DOHH2 (cell line): ENCODE measurements around the gene FASN.

Experiments used
- H3F3A ChIP-seq: fragments of 200-600 bp; sonication (generic), shearing (Covaris generic); 2 replicates; pipeline ENCODE4 v1.6.0; 2016; ENCODE audit warnings: antibody characterized with exemption, mild to moderate bottlenecking; ENCODE audit not compliant: control insufficient read depth, insufficient read depth
- H3K27ac ChIP-seq: fragments of 200-600 bp; sonication (generic); 2 replicates; pipeline ENCODE4 v1.5.1; 2014; ENCODE audit warnings: low read depth, mild to moderate bottlenecking, low read length, moderate library complexity
- H3K27me3 ChIP-seq: fragments of 200-600 bp; sonication (generic); 2 replicates; pipeline ENCODE4 v1.6.1; 2014; ENCODE audit warnings: mild to moderate bottlenecking, low read length, mixed read lengths; ENCODE audit not compliant: control insufficient read depth
- H3K36me3 ChIP-seq: fragments of 200-600 bp; sonication (generic); 2 replicates; pipeline ENCODE4 v1.6.1; 2014; ENCODE audit warnings: mild to moderate bottlenecking, low read length, moderate library complexity, mixed read lengths; ENCODE audit not compliant: control insufficient read depth
- H3K4me1 ChIP-seq: fragments of 200-600 bp; sonication (generic); 2 replicates; pipeline ENCODE4 v1.6.1; 2014; ENCODE audit warnings: mild to moderate bottlenecking, low read length, mixed read lengths; ENCODE audit not compliant: control insufficient read depth
- H3K4me2 ChIP-seq: fragments of 200-600 bp; sonication (generic); 2 replicates; pipeline ENCODE4 v1.6.0; 2014; ENCODE audit warnings: mild to moderate bottlenecking, low read length, moderate library complexity
- H3K4me3 ChIP-seq: fragments of 200-600 bp; sonication (generic); 2 replicates; pipeline ENCODE4 v1.5.1; 2014; ENCODE audit warnings: mild to moderate bottlenecking, low read length, mixed read lengths
- H3K79me2 ChIP-seq: fragments of 200-600 bp; sonication (generic); 2 replicates; pipeline ENCODE4 v1.6.1; 2014; ENCODE audit warnings: mild to moderate bottlenecking, low read length, mixed read lengths; ENCODE audit not compliant: control insufficient read depth
- H3K9me2 ChIP-seq: fragments of 200-600 bp; sonication (generic); replicated peaks from 2 replicates; pipeline ENCODE4 v1.6.1; 2014; ENCODE audit warnings: mild to moderate bottlenecking, low read length, mixed read lengths; ENCODE audit not compliant: control insufficient read depth
- H3K9me3 ChIP-seq: fragments of 200-600 bp; sonication (generic); 2 replicates; pipeline ENCODE4 v1.6.1; 2014; ENCODE audit warnings: antibody characterized with exemption, low read length, mixed read lengths; ENCODE audit not compliant: control insufficient read depth, insufficient read depth
- H4K20me1 ChIP-seq: fragments of 200-600 bp; sonication (generic); 2 replicates; pipeline ENCODE4 v1.6.0; 2014; ENCODE audit warnings: low read depth, mild to moderate bottlenecking, antibody characterized with exemption, low read length, moderate library complexity; ENCODE audit not compliant: control insufficient read depth, insufficient read depth
- CTCF ChIP-seq: fragments of 200-600 bp; sonication (generic); IDR thresholded peaks from one replicate; pipeline ENCODE4 v1.5.1; 2014; ENCODE audit warnings: antibody characterized with exemption, mild to moderate bottlenecking, low read depth, low read length; ENCODE audit not compliant: poor library complexity, severe bottlenecking
- EZH2phosphoT487 ChIP-seq: fragments of 200-600 bp; sonication (generic); IDR thresholded peaks from 2 replicates; pipeline ENCODE4 v1.6.1; 2017; ENCODE audit warnings: borderline replicate concordance, mild to moderate bottlenecking, antibody characterized with exemption, low read length, moderate library complexity, mixed read lengths

FASN gene

GRCh38 chr17:82080048-82080788 lies 17.8 kb downstream of the FASN start:
- H3K9me3 ChIP-seq: no peaks in the 10 kb centered on the region
- no peak overlapping the region for H3K27ac ChIP-seq
- H3K4me2 ChIP-seq: no peak overlapping the region
- H3K9me2 ChIP-seq: no peaks in the 10 kb centered on the region
- peaks cover 10% of the 10 kb centered on the region for H3F3A ChIP-seq
- no peaks in the 10 kb centered on the region for H3K79me2 ChIP-seq
- H4K20me1 ChIP-seq: peaks cover 3% of the 10 kb centered on the region; the same call in 1 of the 2 replicates
- H3K4me3 ChIP-seq: no peak overlapping the region
- H3K36me3 ChIP-seq: peaks cover 71% of the 10 kb centered on the region
- H3K4me1 ChIP-seq: peaks cover 15% of the 10 kb centered on the region
- no peaks in the 10 kb centered on the region for H3K27me3 ChIP-seq
- TF ChIP-seq EZH2phosphoT487 (no peak), CTCF (no peak)

- Histone ChIP-seq H3K4me2 (no peak overlapping the region), H3K4me3 (no peak overlapping the region), H4K20me1 (peaks cover 3% of the 10 kb centered on the region; the same call in 1 of the 2 replicates), H3K27me3 (peaks cover 3% of the 10 kb centered on the region; the same call in 1 of the 2 replicates), H3K27ac (no peak overlapping the region), H3K9me2 (no peaks in the 10 kb centered on the region), H3K36me3 (peaks cover 60% of the 10 kb centered on the region), H3K79me2 (no peaks in the 10 kb centered on the region), H3K4me1 (peaks cover 17% of the 10 kb centered on the region), H3K9me3 (no peaks in the 10 kb centered on the region), H3F3A (peaks cover 14% of the 10 kb centered on the region)
- TF ChIP-seq CTCF: no peak
- TF ChIP-seq EZH2phosphoT487: no peak
Observed at GRCh38 chr17:82079001-82079677, 18.9 kb downstream of the FASN start.

- Histone ChIP-seq H4K20me1 (peaks cover 3% of the 10 kb centered on the region; the same call in 1 of the 2 replicates), H3K79me2 (no peaks in the 10 kb centered on the region), H3K27ac (no peak overlapping the region), H3F3A (peaks cover 14% of the 10 kb centered on the region), H3K9me2 (no peaks in the 10 kb centered on the region), H3K4me2 (no peak overlapping the region), H3K9me3 (no peaks in the 10 kb centered on the region), H3K4me1 (peaks cover 17% of the 10 kb centered on the region), H3K27me3 (peaks cover 3% of the 10 kb centered on the region; the same call in 1 of the 2 replicates), H3K36me3 (peaks cover 53% of the 10 kb centered on the region), H3K4me3 (no peak overlapping the region)
- TF ChIP-seq EZH2phosphoT487: no peak
- no peak for TF ChIP-seq CTCF
Observed at GRCh38 chr17:82078433-82078832, 19.6 kb downstream of the FASN start.
